ENCODE data around the gene TMEM38B. TPM values are rescaled to one million over a fixed set of nuclear protein-coding genes. Genes with fewer than 3 reads are reported as not detected.

Gene TMEM38B
- total RNA-seq, 4 donors from 2014 or later = 8.6 to 11.3 (median 9.3) TPM

DNA sequence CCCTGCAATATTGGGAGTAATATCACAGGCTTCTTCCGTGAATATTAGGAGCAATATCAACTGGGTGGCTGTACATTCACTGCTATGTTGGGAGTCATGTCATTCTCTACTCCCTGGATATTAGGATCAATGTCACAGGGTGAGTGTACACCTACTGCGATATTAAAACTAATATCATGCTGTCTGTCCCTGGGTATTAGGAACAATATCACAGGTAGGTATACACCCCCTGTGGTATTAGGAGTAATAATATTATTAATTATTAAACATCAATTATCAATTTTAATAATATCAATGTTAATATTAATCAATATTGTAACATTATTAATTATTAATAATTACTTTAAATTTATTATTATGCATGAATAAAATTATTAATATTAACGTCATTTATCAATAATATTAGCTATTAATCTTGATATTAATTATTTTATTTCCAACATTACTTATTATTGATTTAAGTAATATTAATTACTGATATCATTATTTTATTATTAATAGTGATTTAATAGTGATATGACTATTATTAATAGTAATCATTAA lies 121.9 kb downstream of the TMEM38B start:
- no peak for TF ChIP-seq POLR2A (IDR thresholded peaks at IDR 0.05)
- TF ChIP-seq, protein P1, sequence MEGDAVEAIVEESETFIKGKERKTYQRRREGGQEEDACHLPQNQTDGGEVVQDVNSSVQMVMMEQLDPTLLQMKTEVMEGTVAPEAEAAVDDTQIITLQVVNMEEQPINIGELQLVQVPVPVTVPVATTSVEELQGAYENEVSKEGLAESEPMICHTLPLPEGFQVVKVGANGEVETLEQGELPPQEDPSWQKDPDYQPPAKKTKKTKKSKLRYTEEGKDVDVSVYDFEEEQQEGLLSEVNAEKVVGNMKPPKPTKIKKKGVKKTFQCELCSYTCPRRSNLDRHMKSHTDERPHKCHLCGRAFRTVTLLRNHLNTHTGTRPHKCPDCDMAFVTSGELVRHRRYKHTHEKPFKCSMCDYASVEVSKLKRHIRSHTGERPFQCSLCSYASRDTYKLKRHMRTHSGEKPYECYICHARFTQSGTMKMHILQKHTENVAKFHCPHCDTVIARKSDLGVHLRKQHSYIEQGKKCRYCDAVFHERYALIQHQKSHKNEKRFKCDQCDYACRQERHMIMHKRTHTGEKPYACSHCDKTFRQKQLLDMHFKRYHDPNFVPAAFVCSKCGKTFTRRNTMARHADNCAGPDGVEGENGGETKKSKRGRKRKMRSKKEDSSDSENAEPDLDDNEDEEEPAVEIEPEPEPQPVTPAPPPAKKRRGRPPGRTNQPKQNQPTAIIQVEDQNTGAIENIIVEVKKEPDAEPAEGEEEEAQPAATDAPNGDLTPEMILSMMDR (IDR thresholded peaks at IDR 0.05) = no peak
- TF ChIP-seq EP300 (IDR thresholded peaks at IDR 0.05) = no peak
- TF ChIP-seq POLR2AphosphoS5 (IDR thresholded peaks at IDR 0.05) = no peak
- Histone ChIP-seq H3K4me3 (no peak overlapping the region), H3K9me3 (peaks cover 0 to 20% (median 0%) of the 10 kb centered on the region in 3 donors), H3K36me3 (no peaks in the 10 kb centered on the region), H3K27me3 (no peaks in the 10 kb centered on the region), H3K27ac (no peak overlapping the region), H3K4me1 (no peaks in the 10 kb centered on the region)
- no peak for ATAC-seq
- WGBS, 2 donors (ENCODE audit: low coverage in 1 of 2) = 74 to 83% methylated on average over 2 to 3 of the region's 3 CpGs

DNA sequence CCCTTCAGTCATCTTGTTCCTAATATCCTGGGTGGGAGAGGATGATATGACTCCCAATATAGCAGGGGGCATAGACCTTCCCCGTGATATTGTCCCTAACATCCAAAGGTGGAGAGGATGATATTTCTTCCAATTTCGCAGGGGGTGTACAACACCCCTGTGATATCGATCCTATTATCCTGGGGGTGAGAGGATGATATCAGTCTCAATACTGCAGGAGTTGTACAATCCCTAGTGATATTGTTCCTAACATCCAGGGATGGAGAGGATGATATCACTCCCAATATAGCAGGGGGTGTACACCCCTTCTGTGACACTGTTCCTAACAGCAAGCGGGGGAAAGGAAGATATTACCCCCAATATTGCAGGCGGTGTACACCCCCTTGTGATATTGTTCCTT lies 122.6 kb downstream of the TMEM38B start:
- 88% methylated on average over 4 of the region's 5 CpGs; no CpG with 5 or more reads in 1 of the 2 donors for WGBS, 2 donors (ENCODE audit: low coverage in 1 of 2)
- ATAC-seq = no peak
- Histone ChIP-seq H3K36me3 (no peaks in the 10 kb centered on the region), H3K27ac (no peak overlapping the region), H3K4me3 (no peak overlapping the region), H3K9me3 (peaks cover 0 to 20% (median 0%) of the 10 kb centered on the region in 3 donors), H3K4me1 (no peaks in the 10 kb centered on the region), H3K27me3 (no peaks in the 10 kb centered on the region)
- TF ChIP-seq POLR2AphosphoS5 (IDR thresholded peaks at IDR 0.05) (no peak), EP300 (IDR thresholded peaks at IDR 0.05) (no peak), POLR2A (IDR thresholded peaks at IDR 0.05) (no peak)
- TF ChIP-seq, protein P1 (IDR thresholded peaks at IDR 0.05) = no peak

DNA sequence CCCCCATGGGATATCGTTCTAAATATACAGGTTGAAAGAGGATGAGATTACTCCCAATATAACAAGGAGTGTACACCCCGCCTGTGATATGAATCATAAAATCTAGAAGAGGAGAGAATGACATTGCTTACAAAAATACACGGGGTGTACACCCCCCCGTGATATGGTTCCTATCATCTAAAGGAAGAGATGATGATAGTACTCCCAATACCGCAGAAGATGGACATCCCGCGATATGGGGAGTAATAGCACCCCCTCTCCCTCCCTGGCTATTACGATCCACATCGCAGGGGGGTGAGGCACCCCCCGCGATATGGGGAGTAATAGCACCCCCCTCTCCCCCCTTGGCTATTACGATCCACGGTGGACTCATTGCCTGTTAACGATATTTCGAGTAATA lies 124.6 kb downstream of the TMEM38B start:
- 84 to 86% methylated on average over 5 to 13 of the region's 15 CpGs for WGBS, 2 donors (ENCODE audit: low coverage in 1 of 2)
- TF ChIP-seq POLR2AphosphoS5 (IDR thresholded peaks at IDR 0.05) (no peak), EP300 (IDR thresholded peaks at IDR 0.05) (no peak), POLR2A (IDR thresholded peaks at IDR 0.05) (no peak)
- TF ChIP-seq, protein P1 (IDR thresholded peaks at IDR 0.05) = no peak
- H3K9me3 ChIP-seq = peaks cover 0 to 39% (median 0%) of the 10 kb centered on the region in 3 donors
- no peak overlapping the region for H3K27ac ChIP-seq
- no peaks in the 10 kb centered on the region for H3K27me3 ChIP-seq
- H3K36me3 ChIP-seq = no peaks in the 10 kb centered on the region
- no peaks in the 10 kb centered on the region for H3K4me1 ChIP-seq
- ATAC-seq = no peak
- H3K4me3 ChIP-seq = no peak overlapping the region

DNA sequence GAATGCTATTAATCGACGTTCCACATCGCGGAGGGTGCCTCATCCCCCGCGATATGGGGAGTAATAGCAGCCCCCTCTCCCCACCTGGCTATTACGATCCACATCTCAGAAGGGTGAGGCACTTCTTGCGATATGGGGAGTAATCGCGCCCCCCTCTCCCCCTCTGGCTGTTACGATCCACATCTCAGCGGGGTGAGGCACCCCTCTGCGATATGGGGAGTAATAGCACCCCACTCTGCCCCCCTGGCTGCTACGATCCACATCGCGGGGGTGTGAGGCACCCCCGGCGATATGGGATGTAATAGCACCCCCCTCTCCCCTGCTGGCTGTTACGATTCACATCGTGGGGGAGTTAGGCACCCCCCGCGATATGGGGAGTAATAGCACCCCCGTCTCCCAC lies 128.5 kb downstream of the TMEM38B start:
- Histone ChIP-seq H3K9me3 (peaks cover 0 to 42% (median 0%) of the 10 kb centered on the region in 3 donors), H3K27ac (no peak overlapping the region), H3K4me1 (no peaks in the 10 kb centered on the region), H3K27me3 (no peaks in the 10 kb centered on the region), H3K36me3 (no peaks in the 10 kb centered on the region), H3K4me3 (no peak overlapping the region)
- TF ChIP-seq POLR2AphosphoS5 (IDR thresholded peaks at IDR 0.05) (no peak), POLR2A (IDR thresholded peaks at IDR 0.05) (no peak)
- WGBS, 2 donors (ENCODE audit: low coverage in 1 of 2) = 78 to 80% methylated on average over 3 to 14 of the region's 23 CpGs
- no peak for ATAC-seq

Other genes starting within 250 kb of the TMEM38B start
- gene FSD1L, start 246.5 kb upstream of the TMEM38B start, total RNA-seq = 1 to 10 TPM; 2.7 to 10.0 (median 3.4) TPM
- gene FKTN, start 136.4 kb upstream of the TMEM38B start, total RNA-seq = 10 to 100 TPM in 2 of 4 donors, 1 to 10 TPM in 2; 5.7 to 44.3 (median 9.0) TPM
- not detected for gene TAL2, start 32.1 kb upstream of the TMEM38B start, total RNA-seq

All from gastroesophageal sphincter (tissue), 4 donors.